Measurements from ENCODE around the gene ZG16B.

Gene ZG16B

DNA sequence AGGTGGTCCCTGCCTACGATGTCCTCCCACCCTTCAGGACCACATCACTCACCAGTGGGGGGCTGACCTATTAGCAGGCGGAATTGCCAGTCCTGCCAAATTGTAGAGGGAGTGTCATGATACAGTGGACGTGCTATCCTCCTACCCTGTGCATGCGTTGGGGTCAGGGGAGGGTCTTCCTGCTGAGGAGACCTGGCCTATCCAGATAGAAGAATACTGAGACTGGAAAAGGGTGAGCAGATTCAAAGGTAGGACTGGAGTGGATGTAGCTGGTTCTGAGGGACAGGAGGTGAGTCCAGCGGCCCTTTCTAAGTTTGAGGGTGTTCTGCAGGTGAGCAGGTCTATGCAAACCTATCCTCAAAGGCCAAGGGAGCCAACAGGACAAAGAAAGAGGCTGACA lies 23.8 kb upstream of the ZG16B start:
- H3K4me3 ChIP-seq (ENCODE audit: low read depth, low read length) = no peak overlapping the region
- TF ChIP-seq, protein P1, sequence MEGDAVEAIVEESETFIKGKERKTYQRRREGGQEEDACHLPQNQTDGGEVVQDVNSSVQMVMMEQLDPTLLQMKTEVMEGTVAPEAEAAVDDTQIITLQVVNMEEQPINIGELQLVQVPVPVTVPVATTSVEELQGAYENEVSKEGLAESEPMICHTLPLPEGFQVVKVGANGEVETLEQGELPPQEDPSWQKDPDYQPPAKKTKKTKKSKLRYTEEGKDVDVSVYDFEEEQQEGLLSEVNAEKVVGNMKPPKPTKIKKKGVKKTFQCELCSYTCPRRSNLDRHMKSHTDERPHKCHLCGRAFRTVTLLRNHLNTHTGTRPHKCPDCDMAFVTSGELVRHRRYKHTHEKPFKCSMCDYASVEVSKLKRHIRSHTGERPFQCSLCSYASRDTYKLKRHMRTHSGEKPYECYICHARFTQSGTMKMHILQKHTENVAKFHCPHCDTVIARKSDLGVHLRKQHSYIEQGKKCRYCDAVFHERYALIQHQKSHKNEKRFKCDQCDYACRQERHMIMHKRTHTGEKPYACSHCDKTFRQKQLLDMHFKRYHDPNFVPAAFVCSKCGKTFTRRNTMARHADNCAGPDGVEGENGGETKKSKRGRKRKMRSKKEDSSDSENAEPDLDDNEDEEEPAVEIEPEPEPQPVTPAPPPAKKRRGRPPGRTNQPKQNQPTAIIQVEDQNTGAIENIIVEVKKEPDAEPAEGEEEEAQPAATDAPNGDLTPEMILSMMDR (IDR thresholded peaks at IDR 0.05; ENCODE audit: control insufficient read depth, extremely low read depth, insufficient read depth) = no peak
- no peak for DNase-seq (ENCODE audit: low read depth)

DNA sequence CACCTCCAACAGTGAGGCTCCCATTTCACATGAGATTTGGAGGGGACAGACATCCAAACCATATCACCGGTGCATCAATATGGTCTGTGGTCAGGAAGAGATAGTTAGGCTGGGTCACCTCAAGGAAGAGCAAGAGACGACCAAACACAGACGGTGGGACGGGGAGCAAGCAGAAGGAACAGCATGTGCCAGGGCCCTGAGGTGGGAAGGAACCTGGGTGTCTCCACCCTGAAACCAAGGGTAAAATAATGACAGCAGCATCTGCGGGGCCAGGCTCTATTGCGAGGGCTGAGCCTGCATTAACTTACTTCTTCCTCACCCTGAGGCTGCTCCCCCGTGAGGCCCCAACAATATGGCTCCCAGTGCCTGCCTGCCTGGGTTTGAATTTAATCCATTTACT lies 21.9 kb upstream of the ZG16B start:
- H3K4me3 ChIP-seq (ENCODE audit: low read depth, low read length) = no peak overlapping the region
- TF ChIP-seq, protein P1 (IDR thresholded peaks at IDR 0.05; ENCODE audit: control insufficient read depth, extremely low read depth, insufficient read depth) = no peak
- no peak for DNase-seq (ENCODE audit: low read depth)

DNA sequence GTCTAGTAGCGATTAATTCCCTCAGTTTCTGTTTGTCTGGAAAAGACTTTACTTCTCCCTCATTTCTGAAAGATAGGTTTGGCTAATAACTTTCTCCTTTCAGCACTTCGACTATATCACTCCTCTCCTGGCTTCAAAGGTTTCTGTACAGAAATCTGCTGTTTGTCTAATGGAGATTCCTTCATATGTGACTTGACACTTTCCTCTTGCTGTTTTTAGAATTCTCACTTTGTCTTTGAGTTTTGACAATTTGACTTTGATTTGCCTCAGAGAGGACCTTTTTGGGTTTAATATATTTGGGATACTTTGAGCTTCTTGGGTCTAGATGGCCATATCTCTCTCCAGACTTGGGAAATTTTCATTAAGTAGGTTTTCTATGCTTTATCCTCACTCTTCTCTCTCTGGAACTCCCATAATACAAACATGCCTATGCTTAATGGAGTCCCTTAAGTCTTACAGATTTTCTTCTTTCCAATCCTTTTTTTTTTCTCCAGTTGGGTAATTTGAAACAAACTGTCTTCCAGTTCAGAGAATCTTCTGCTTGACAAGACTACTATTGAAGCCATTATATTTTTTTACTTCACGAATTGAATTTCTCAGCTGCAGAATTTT lies 20.8 kb upstream of the ZG16B start:
- TF ChIP-seq, protein P1 (IDR thresholded peaks at IDR 0.05; ENCODE audit: control insufficient read depth, extremely low read depth, insufficient read depth) = no peak
- H3K4me3 ChIP-seq (ENCODE audit: low read depth, low read length) = no peak overlapping the region
- DNase-seq (ENCODE audit: low read depth) = no peak

DNA sequence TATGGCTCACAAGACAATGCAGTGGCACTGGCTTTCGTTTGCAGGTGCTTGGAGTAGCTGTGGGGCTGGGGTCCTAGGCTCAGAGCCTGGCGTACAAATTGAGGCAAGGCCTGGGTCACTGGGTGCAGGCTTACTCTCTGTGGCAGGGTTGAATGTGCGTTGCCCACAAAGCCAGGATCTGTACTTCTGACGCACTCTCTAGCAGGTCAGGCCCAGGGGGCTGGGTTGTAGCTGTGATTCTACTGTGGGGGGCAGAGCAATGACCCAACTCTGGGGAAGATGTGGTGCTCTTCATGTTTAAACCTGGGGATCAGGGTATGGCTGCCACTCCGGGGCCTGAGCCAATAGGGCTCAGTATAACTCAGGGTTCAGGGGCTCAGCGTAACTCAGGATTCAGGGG lies 19.5 kb upstream of the ZG16B start:
- no peak overlapping the region for H3K4me3 ChIP-seq (ENCODE audit: low read depth, low read length)
- no peak for DNase-seq (ENCODE audit: low read depth)
- TF ChIP-seq, protein P1 (IDR thresholded peaks at IDR 0.05; ENCODE audit: control insufficient read depth, extremely low read depth, insufficient read depth) = no peak

DNA sequence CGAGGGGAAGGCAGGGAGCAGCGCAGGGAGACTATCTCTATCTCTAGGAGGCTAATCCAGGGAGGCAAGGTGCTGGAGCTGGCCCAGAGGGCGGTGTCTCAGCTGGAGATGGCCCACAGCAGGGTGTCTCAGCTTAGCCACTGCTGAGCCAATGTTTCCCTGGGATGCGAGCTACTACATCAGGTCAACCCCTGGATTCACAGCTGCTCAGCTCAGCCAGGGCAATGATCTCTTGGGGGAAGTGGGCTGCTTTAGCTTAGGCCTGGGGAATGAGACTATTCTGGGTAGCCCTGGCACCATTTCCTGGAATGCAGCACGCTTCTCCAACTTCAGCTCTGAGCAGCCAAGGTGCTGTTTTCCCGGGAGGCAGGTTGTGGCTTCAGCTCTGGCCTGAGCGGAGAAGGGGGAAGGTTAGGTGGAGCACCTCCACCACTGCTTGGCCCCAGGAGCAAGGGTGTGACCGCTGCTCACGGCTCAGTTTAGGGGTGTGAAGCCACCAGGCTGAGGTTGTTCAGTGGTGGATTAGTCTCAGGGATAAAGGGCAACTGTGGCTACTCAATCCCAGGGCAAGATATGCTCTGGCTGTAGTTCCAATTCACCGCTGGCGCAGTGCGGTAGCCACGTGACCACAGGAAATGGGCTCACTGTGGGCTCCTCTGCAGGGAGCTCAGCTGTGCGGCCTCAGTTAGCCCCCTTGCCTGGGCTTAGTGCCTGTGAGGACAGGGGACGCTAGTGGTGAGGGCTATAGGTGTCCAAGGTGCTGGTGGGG lies 18.2 kb upstream of the ZG16B start:
- TF ChIP-seq, protein P1 (IDR thresholded peaks at IDR 0.05; ENCODE audit: control insufficient read depth, extremely low read depth, insufficient read depth) = no peak

GRCh38 chr16:2813771-2814221 lies 16.3 kb upstream of the ZG16B start:
- no peak for DNase-seq (ENCODE audit: low read depth)
- no peak overlapping the region for H3K4me3 ChIP-seq (ENCODE audit: low read depth, low read length)
- TF ChIP-seq, protein P1 (IDR thresholded peaks at IDR 0.05; ENCODE audit: control insufficient read depth, extremely low read depth, insufficient read depth) = no peak

More for the DNA sequence above, 18.2 kb upstream of the ZG16B start:
- H3K4me3 ChIP-seq (ENCODE audit: low read depth, low read length) = no peak overlapping the region
- no peak for DNase-seq (ENCODE audit: low read depth)
